H7 (cell line): Measurements from ENCODE around the gene SLC5A5. TPM values are rescaled to one million over a fixed set of nuclear protein-coding genes. Genes with fewer than 3 reads are reported as not detected.
"Not testable (repeated sequence)": the region's sequence is repeated elsewhere in the genome, so short reads cannot be mapped to it uniquely, and the experiment has no call there.

Source experiments
- DNase-seq: peaks from one replicate; pipeline ENCODE4 v3.0.0; 2012
- H3K27me3 ChIP-seq: 2 replicates; pipeline ENCODE4 v1.6.0; 2011; ENCODE audit warnings: mild to moderate bottlenecking, low read length; ENCODE audit not compliant: control insufficient read depth, insufficient read depth
- H3K36me3 ChIP-seq: replicated peaks from 2 replicates; pipeline ENCODE4 v1.5.1; 2011; ENCODE audit warnings: low read length; ENCODE audit not compliant: control insufficient read depth, insufficient read depth
- H3K4me3 ChIP-seq: 2 replicates; pipeline ENCODE4 v1.5.1; 2011; ENCODE audit warnings: low read depth, mild to moderate bottlenecking, control low read depth, low read length, moderate library complexity; ENCODE audit not compliant: insufficient read depth
- total RNA-seq: library from RNA; depleted of rRNA; stranded (reverse); fragments of >200 nt; shearing (Covaris generic); gene quantifications from 2 replicates; pipeline ENCODE4 v1.2.3, GENCODE V29; 2014

Gene SLC5A5
- total RNA-seq, 1 experiment from 2014 or later, result 1.5 TPM

DNA sequence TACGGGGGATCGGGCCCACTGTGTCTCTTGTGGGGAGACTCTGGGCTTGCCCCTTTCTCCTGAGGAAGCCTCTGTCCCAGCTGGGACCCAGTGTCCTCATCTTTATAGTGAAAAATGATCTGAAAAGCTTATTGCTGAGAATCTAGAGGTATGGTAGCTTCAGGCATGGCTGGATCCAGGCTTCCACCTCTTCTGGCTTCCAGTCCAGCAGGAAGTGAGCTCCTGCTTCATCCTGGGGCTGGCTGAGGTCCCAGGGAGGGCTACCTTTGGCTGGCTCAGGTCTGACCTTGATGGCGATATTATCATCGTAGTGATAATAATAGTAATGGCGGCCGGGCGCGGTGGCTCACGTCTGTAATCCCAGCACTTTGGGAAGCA lies 3.0 kb downstream of the SLC5A5 start:
- peak overlapping the region; percentile 41 for H3K4me3 ChIP-seq
- no peaks in the 10 kb centered on the region for H3K36me3 ChIP-seq
- DNase-seq, result no peak
- peaks cover 17% of the 10 kb centered on the region; the same call in 1 of the 2 replicates for H3K27me3 ChIP-seq

DNA sequence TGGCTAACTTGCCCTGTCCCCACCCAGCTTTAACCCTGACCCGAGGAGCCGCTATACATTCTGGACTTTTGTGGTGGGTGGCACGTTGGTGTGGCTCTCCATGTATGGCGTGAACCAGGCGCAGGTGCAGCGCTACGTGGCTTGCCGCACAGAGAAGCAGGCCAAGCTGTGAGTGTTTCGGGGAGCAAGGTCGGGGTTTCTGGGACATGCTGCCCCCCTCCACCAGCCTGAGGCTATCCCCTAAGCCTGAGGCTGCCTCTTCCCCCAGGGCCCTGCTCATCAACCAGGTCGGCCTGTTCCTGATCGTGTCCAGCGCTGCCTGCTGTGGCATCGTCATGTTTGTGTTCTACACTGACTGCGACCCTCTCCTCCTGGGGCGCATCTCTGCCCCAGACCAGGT lies 6.0 kb downstream of the SLC5A5 start:
- H3K4me3 ChIP-seq, result no peak overlapping the region
- DNase-seq, result peak; percentile 18
- H3K27me3 ChIP-seq, result peaks cover 7% of the 10 kb centered on the region; the same call in 1 of the 2 replicates
- no peaks in the 10 kb centered on the region for H3K36me3 ChIP-seq

DNA sequence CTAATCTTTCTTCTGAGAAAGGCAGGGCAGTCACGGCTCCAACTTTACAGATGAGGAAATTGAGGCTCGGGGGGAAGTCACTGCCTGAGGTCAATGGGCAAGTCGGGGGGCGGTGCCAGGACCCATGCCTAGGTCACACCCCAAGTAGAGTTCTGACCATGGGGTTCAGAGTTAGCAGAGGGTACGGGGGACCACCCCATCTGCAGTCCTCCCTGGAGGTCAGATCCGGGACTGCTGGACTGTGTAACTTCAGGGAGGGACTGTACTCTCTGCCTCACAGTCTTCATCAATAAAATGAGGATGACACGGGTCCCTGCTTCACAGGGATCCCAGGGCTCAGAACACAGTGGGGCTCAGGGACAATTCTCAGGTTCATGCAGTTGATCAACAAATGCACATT lies 7.7 kb downstream of the SLC5A5 start:
- Histone ChIP-seq H3K36me3 (no peaks in the 10 kb centered on the region), H3K27me3 (no peaks in the 10 kb centered on the region), H3K4me3 (no peak overlapping the region)
- DNase-seq, result peak; percentile 11

DNA sequence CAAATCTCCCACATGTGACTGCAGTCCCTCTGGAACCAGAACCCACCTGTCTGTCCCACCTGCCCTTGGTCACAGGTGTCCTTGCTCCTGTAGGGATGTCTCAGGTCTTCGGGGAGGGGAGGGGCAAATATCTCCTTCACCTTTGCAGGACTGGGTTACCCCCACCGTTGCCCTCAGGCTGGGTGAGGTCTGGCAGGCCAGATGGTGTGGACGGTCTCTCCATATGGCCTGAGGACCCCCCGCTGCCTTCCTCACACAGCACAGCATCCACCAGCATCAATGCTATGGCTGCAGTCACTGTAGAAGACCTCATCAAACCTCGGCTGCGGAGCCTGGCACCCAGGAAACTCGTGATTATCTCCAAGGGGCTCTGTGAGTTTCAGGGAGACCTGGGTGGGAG lies 10.0 kb downstream of the SLC5A5 start:
- peak; percentile 19 for DNase-seq
- Histone ChIP-seq H3K4me3 (no peak overlapping the region), H3K27me3 (no peaks in the 10 kb centered on the region), H3K36me3 (no peaks in the 10 kb centered on the region)

DNA sequence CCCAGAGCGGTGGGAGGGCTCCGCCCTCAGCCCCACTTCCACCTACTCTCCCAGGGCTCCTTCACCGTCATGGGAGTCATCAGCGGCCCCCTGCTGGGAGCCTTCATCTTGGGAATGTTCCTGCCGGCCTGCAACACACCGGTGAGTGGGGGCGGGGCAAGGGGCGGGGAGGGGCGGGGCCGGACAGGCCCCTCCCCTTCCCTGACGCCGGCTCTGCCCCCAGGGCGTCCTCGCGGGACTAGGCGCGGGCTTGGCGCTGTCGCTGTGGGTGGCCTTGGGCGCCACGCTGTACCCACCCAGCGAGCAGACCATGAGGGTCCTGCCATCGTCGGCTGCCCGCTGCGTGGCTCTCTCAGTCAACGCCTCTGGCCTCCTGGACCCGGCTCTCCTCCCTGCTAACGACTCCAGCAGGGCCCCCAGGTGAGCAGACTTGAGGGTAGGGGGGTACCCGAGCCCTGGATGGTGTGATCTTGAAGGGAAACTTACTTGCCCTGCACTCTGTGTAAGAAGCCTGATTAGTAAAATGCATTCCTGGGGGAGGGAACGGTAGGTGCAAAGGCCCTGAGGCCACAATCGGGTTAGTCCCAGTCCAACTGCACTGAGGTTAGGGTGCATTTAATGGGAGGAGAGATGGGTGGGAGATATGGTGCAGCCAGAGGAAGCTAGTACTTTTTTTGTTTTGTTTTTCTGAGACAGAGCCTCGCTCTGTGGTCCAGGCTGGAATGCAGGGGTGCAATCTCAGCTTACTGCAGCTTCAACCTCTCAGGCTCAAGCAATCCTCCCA lies 12.1 kb downstream of the SLC5A5 start:
- no peaks in the 10 kb centered on the region for H3K36me3 ChIP-seq
- H3K27me3 ChIP-seq, result no peaks in the 10 kb centered on the region
- H3K4me3 ChIP-seq, result no peak overlapping the region
- peak; percentile 86 for DNase-seq

DNA sequence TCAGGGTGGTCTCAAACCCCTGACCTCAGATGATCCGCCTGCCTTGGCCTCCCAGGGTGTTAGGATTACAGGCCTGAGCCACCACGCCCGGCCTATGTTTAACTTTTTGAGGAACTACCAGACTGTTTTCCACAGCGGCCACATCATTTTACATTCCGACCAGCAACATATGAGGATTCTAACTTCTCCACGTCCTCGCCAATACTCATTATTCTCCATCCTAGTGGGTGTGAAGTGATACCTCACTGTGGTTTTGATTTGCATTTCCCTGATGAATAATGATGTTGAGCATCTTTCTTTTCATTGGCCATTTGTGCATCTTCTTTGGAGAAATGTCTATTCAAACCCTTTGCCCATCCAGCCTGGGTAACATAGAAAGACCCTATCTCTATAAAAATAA lies 14.8 kb downstream of the SLC5A5 start:
- Histone ChIP-seq H3K36me3 (no peaks in the 10 kb centered on the region), H3K27me3 (no peaks in the 10 kb centered on the region)
- no peak for DNase-seq

DNA sequence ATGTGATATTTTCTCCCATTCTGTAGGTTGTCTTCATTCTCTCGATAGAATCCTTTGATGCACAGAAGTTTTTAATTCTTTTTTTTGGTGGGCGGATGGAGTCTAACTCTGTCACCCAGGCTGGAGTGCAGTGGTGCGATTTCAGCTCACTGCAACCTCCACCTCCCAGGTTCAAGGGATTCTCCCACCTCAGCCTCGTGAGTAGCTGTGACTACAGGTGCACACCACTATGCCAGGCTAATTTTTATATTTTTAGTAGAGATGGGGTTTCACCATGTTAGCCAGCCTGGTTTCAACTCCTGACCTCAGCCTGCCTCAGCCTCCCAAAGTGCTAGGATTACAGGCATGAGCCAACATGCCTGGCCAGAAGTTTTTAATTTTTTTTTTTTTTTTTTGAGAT lies 15.5 kb downstream of the SLC5A5 start:
- DNase-seq, H3K4me3 ChIP-seq, H3K27me3 ChIP-seq, H3K36me3 ChIP-seq: not testable (repeated sequence)

More for the DNA sequence above, 14.8 kb downstream of the SLC5A5 start:
- H3K4me3 ChIP-seq, result no peak overlapping the region

DNA sequence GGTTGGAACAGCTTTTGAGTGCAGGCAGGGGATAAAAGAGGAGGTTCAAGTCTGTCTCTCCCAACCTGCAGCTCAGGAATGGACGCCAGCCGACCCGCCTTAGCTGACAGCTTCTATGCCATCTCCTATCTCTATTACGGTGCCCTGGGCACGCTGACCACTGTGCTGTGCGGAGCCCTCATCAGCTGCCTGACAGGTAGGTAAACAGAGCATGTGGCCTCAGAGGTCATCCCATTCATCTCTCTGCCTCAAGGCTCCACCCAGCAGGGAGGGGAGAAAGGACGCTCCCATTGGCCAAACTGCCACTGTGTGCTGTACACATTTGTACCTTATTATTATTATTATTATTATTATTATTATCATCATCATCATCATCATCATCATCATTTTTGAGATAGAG lies 16.5 kb downstream of the SLC5A5 start:
- Histone ChIP-seq H3K27me3 (no peaks in the 10 kb centered on the region; the same call in 1 of the 2 replicates), H3K36me3 (no peaks in the 10 kb centered on the region), H3K4me3 (no peak overlapping the region)
- peak; percentile 8 for DNase-seq

DNA sequence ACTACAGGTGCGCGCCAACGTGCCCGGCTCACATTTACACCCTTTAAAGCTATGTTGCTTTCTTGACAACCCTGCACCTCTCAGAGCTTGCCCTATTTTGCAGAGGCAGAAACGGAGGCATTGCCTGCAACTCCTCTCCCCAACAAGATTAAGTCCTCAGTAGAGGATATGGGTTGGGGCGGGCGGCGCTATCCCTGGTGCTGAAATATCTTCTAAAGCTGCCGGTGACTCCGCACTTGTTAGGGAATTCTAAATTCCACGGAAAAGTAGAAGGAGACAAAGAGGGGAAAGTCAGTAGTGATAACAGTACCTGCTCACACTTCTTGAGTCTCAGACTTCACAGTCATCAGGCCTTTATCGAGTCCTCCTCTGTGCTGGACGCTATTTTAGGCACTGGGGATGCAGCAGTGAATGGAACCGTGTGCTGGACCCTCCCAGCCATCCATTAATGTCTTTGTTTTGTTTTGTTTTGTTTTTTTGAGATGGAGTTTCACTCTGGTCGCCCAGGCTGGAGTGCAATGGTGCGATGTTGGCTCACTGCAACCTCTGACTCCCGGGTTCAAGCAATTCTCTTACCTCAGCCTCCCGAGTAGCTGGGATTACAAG lies 18.0 kb downstream of the SLC5A5 start:
- H3K4me3 ChIP-seq, result no peak overlapping the region
- peak; percentile 87 for DNase-seq
- H3K27me3 ChIP-seq, result no peaks in the 10 kb centered on the region; the same call in 1 of the 2 replicates
- no peaks in the 10 kb centered on the region for H3K36me3 ChIP-seq

DNA sequence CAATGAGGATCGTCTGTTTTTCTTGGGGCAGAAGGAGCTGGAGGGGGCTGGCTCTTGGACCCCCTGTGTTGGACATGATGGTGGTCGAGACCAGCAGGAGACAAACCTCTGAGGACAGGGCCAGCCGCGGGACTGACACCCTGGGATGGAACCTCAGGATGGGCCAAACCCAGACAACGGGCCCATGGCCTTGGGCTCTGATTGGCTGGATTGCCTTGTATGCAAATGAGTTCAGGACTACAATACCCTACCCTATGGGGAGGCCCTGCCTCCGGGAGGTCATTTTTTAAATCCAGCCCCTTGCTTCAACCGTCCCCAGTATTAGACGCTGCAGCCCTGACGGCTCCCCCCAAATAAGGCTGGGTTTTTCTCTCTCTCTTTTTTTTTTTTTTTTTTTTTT lies 22.0 kb downstream of the SLC5A5 start:
- no peaks in the 10 kb centered on the region for H3K36me3 ChIP-seq
- peak; percentile 50 for DNase-seq
- H3K4me3 ChIP-seq, result no peak overlapping the region
- no peaks in the 10 kb centered on the region; the same call in 1 of the 2 replicates for H3K27me3 ChIP-seq

DNA sequence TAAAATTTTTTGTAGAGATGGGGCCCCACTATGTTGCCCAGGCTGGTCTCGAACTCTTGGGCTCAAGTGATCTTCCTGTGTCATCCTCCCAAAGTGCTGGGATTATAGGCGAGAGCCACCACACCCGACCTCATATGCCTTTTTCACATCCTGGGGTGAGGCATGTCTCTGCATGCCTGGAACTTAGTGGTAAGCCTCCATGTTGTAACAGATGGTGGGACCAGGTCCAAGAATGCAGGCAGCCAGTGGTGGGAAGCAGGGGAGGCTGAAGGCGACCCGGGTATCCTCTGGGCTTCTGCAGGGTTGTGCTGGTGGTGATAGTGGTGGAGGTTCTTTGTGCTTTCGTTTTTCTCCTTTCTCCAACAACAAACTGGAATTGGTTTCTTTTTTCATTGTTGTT lies 31.0 kb downstream of the SLC5A5 start:
- no peak for DNase-seq
- no peak overlapping the region for H3K4me3 ChIP-seq
- H3K36me3 ChIP-seq, result no peaks in the 10 kb centered on the region
- no peaks in the 10 kb centered on the region for H3K27me3 ChIP-seq

DNA sequence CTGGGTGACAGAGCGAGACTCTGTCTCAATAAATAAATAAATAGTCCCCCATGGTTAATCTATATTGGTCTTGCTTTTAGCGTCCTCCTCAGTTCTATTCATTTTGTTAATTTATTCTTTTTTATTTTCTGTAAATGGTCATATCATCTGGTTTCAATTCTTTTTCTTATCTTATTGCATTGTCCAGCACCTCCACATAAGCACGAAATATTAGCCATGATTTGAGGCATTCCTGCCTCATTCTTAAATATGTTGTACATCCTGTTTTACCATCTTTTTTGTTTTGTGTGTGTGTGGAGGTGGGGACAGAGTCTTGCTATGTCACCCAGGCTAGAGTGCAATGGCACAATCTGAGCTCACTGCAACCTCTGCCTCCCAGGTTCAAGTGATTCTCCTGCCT lies 36.5 kb downstream of the SLC5A5 start:
- no peaks in the 10 kb centered on the region for H3K36me3 ChIP-seq
- no peaks in the 10 kb centered on the region for H3K27me3 ChIP-seq
- H3K4me3 ChIP-seq, result no peak overlapping the region
- DNase-seq, result no peak

DNA sequence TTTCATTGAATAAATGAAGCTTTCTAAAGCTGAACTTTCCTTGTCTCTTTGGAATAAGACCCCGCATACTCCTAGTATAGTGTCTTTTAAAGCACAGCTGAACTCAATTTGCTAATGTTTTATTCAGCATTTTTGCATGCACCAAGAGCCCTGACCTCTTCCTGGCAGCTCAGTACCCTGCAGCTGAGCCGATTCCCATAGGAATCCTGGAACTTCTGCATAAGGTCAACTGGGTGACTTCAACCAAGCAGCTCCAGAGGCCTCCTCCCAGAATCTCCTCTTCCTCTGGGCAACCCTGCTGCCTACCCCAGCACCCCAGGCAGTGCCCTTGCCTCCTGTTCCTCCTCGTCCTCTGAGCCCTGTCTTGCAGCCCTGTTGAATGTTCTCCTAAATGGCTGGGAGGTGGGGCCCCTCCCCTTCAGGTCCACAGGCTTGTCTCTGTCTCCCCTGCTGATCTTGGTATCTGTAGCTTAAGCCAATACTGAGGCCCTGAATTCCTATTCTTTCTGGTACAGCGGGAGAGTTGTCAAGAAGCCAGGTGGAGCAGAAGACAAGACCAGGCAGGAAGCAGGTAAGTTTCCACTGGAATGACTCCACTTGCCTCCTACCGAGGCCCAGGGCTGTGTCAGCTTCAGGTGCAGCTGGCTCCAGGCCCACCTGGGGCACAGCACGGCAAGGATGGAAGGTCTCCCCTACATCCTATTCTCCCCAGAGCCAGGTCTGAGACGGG lies 37.4 kb downstream of the SLC5A5 start:
- DNase-seq, result peak; percentile 69
- H3K27me3 ChIP-seq, result no peaks in the 10 kb centered on the region
- H3K36me3 ChIP-seq, result no peaks in the 10 kb centered on the region
- H3K4me3 ChIP-seq, result no peak overlapping the region

DNA sequence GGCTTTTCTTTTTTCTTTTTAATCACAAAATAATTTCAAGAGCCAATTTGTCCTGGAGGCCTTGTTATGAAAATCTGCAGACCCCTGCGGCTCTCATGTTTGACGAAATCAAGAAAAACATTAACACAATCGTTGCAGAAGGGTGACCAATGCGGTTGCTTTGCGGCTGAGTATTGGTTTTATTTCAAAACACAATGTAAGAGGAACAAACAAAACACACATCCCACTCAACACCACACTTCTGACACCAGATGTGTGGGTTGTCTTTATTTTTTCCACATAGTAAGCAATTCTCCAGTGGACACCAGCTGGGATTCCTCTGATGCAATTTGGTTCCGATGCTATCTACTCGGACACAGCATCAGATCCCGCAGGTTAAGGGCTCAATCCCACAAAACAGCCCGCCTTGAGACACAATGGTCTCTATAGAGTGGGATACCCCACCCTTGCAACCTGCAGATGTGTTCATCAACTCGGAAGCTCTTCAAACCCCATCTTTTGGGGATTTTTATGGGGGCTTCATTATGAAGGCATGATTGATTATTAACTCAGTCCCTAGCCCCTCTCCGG lies 39.1 kb downstream of the SLC5A5 start:
- no peaks in the 10 kb centered on the region for H3K27me3 ChIP-seq
- no peak overlapping the region for H3K4me3 ChIP-seq
- no peak for DNase-seq
- no peaks in the 10 kb centered on the region for H3K36me3 ChIP-seq
